Neural cell (in vitro differentiated cells): Measurements from ENCODE around the gene NKD1. TPM values are rescaled to one million over a fixed set of nuclear protein-coding genes. Genes with fewer than 3 reads are reported as not detected.

Experiments used
- H2AFZ ChIP-seq: fragments of 200-600, 300-800 bp; sonication (generic), shearing (Covaris generic); 2 replicates; pipeline ENCODE4 v1.6.0; 2014; ENCODE audit warnings: low read depth, mild to moderate bottlenecking, antibody characterized with exemption, low read length, moderate library complexity
- H3F3A ChIP-seq: fragments of 200-600 bp; shearing (Covaris generic); 2 replicates; pipeline ENCODE4 v1.6.1; 2016; ENCODE audit warnings: mild to moderate bottlenecking, moderate library complexity, mixed read lengths, antibody characterized with exemption, low read length; ENCODE audit not compliant: insufficient read depth, poor library complexity, severe bottlenecking
- H3K27ac ChIP-seq: fragments of 200-600, 300-800 bp; sonication (generic), shearing (Covaris generic); 2 replicates; pipeline ENCODE4 v1.5.1; 2014; ENCODE audit warnings: mild to moderate bottlenecking, low read length, moderate library complexity
- H3K27me3 ChIP-seq: fragments of 300-800, 200-600 bp; sonication (generic), shearing (Covaris generic); 2 replicates; pipeline ENCODE4 v1.6.0; 2014; ENCODE audit warnings: mild to moderate bottlenecking, low read depth, low read length, moderate library complexity; ENCODE audit not compliant: insufficient read depth
- H3K36me3 ChIP-seq: fragments of 300-800, 200-600 bp; sonication (generic), shearing (Covaris generic); 2 replicates; pipeline ENCODE4 v1.5.1; 2014; ENCODE audit warnings: mild to moderate bottlenecking, antibody characterized with exemption, low read length, moderate library complexity; ENCODE audit not compliant: insufficient read depth
- H3K4me2 ChIP-seq: fragments of 300-800, 200-600 bp; sonication (generic), shearing (Covaris generic); 2 replicates; pipeline ENCODE4 v1.6.0; 2014; ENCODE audit warnings: mild to moderate bottlenecking, low read length
- H3K4me3 ChIP-seq: fragments of 300-800, 200-600 bp; sonication (generic), shearing (Covaris generic); 2 replicates; pipeline ENCODE4 v1.5.1; 2014; ENCODE audit warnings: mild to moderate bottlenecking, low read length, moderate library complexity
- H3K79me2 ChIP-seq: fragments of 200-600 bp; shearing (Covaris generic); replicated peaks from 2 replicates; pipeline ENCODE4 v1.6.0; 2014; ENCODE audit warnings: mild to moderate bottlenecking, low read length, moderate library complexity; ENCODE audit not compliant: insufficient read depth
- H3K9ac ChIP-seq: fragments of 300-800, 200-600 bp; sonication (generic), shearing (Covaris generic); 2 replicates; pipeline ENCODE4 v1.6.1; 2016; ENCODE audit warnings: mild to moderate bottlenecking, low read length, mixed read lengths
- H3K9me2 ChIP-seq: fragments of 200-600 bp; shearing (Covaris generic); 2 replicates; pipeline ENCODE4 v1.6.1; 2016; ENCODE audit warnings: mild to moderate bottlenecking, low read length, mixed read lengths; ENCODE audit not compliant: insufficient read depth
- H3K9me3 ChIP-seq: fragments of 200-600, 300-800 bp; sonication (generic), shearing (Covaris generic); 2 replicates; pipeline ENCODE4 v1.6.1; 2016; ENCODE audit warnings: mild to moderate bottlenecking, mixed run types, low read length, moderate library complexity, mixed read lengths
- H4K20me1 ChIP-seq: fragments of 200-600 bp; shearing (Covaris generic); 2 replicates; pipeline ENCODE4 v1.6.1; 2016; ENCODE audit warnings: mild to moderate bottlenecking, mixed run types; ENCODE audit not compliant: insufficient read depth
- CTCF ChIP-seq: fragments of 450-650 bp; IDR thresholded peaks from 2 replicates; pipeline ENCODE4 v1.5.1; 2014; ENCODE audit warnings: antibody characterized with exemption, mild to moderate bottlenecking, moderate library complexity; ENCODE audit not compliant: poor library complexity, severe bottlenecking
- EP300 ChIP-seq: fragments of 450-650 bp; conservative IDR thresholded peaks from 2 replicates; pipeline ENCODE4 v1.6.1; 2014; ENCODE audit warnings: antibody characterized with exemption, mild to moderate bottlenecking, moderate library complexity; ENCODE audit not compliant: poor library complexity, severe bottlenecking
- EZH2 ChIP-seq: fragments of 200-600, 300-800 bp; shearing (Covaris generic), sonication (generic); IDR thresholded peaks from 2 replicates; pipeline ENCODE4 v1.6.1; 2014; ENCODE audit warnings: antibody characterized with exemption, low read length, borderline replicate concordance, mild to moderate bottlenecking; ENCODE audit not compliant: insufficient read depth, poor library complexity, severe bottlenecking
- MXI1 ChIP-seq: fragments of 450-650 bp; conservative IDR thresholded peaks from 2 replicates; pipeline ENCODE4 v1.6.1; 2014; ENCODE audit warnings: antibody characterized with exemption, mild to moderate bottlenecking; ENCODE audit not compliant: poor library complexity, severe bottlenecking
- REST ChIP-seq: IDR thresholded peaks from 2 replicates; pipeline ENCODE4 v1.6.1; 2012; ENCODE audit warnings: borderline replicate concordance
- SMC3 ChIP-seq: fragments of 450-650 bp; conservative IDR thresholded peaks from 2 replicates; pipeline ENCODE4 v1.6.1; 2014; ENCODE audit warnings: antibody characterized with exemption, mild to moderate bottlenecking, moderate library complexity; ENCODE audit not compliant: poor library complexity
- polyA plus RNA-seq: library from polyadenylated mRNA; depleted of rRNA; stranded (reverse); fragments of >200 nt; gene quantifications from 2 replicates; pipeline ENCODE4 v1.2.3, GENCODE V29; 2014

The NKD1 gene
- polyA plus RNA-seq, 1 donor from 2014 or later = 1.1 TPM

GRCh38 chr16:50520451-50521245 is 27.5 kb upstream of the NKD1 start:
- Histone ChIP-seq H3K9me2 (no peaks in the 10 kb centered on the region), H3K27ac (no peak overlapping the region), H3K36me3 (no peaks in the 10 kb centered on the region), H3K9ac (no peak overlapping the region), H3F3A (no peaks in the 10 kb centered on the region), H2AFZ (no peak overlapping the region), H3K4me3 (no peak overlapping the region), H4K20me1 (no peaks in the 10 kb centered on the region), H3K79me2 (no peaks in the 10 kb centered on the region), H3K27me3 (no peaks in the 10 kb centered on the region), H3K4me2 (no peak overlapping the region), H3K9me3 (peaks cover 7% of the 10 kb centered on the region)
- no peak for TF ChIP-seq SMC3
- no peak for TF ChIP-seq MXI1
- TF ChIP-seq REST = no peak

- Histone ChIP-seq H3K9ac (no peak overlapping the region), H3K36me3 (no peaks in the 10 kb centered on the region), H3K4me3 (no peak overlapping the region), H3K79me2 (no peaks in the 10 kb centered on the region), H3K27me3 (no peaks in the 10 kb centered on the region), H3F3A (no peaks in the 10 kb centered on the region), H4K20me1 (no peaks in the 10 kb centered on the region), H3K9me3 (peaks cover 7% of the 10 kb centered on the region), H2AFZ (no peak overlapping the region), H3K4me2 (no peak overlapping the region), H3K9me2 (no peaks in the 10 kb centered on the region), H3K27ac (no peak overlapping the region)
- no peak for TF ChIP-seq EZH2
Measured at GRCh38 chr16:50521246-50521900, 26.8 kb upstream of the NKD1 start.

- Histone ChIP-seq H3K9me3 (peaks cover 5% of the 10 kb centered on the region), H3K4me2 (no peak overlapping the region), H3F3A (no peaks in the 10 kb centered on the region), H3K9me2 (no peaks in the 10 kb centered on the region), H3K27ac (no peak overlapping the region), H2AFZ (no peak overlapping the region), H4K20me1 (no peaks in the 10 kb centered on the region), H3K27me3 (no peaks in the 10 kb centered on the region), H3K79me2 (no peaks in the 10 kb centered on the region), H3K4me3 (no peak overlapping the region), H3K36me3 (no peaks in the 10 kb centered on the region), H3K9ac (no peak overlapping the region)
- TF ChIP-seq EP300 (no peak), CTCF (no peak), SMC3 (no peak)
Measured at GRCh38 chr16:50522324-50522723, 25.9 kb upstream of the NKD1 start.
